Duodenal mucosa (tissue), 2 donors: ENCODE data around the gene FAM25A.

ENCODE experiments used
- H3K27ac ChIP-seq: one replicate; pipeline ENCODE4 v1.7.0; 2013; ENCODE audit warnings: low read depth, low read length
- H3K27me3 ChIP-seq, 2 donors: one replicate each; pipeline ENCODE4 v1.7.0; 2013; ENCODE audit warnings: low read length in 2 of 2, control low read depth in 1 of 2; ENCODE audit not compliant: insufficient read depth in 2 of 2, control insufficient read depth in 1 of 2
- H3K36me3 ChIP-seq, 2 donors: one replicate each; pipeline ENCODE4 v1.7.0; 2013; ENCODE audit warnings: low read length in 2 of 2, control low read depth in 1 of 2; ENCODE audit not compliant: insufficient read depth in 2 of 2, control insufficient read depth in 1 of 2
- H3K4me1 ChIP-seq, 2 donors: one replicate each; pipeline ENCODE4 v1.7.0; 2013; ENCODE audit warnings: low read length in 2 of 2, control low read depth in 1 of 2; ENCODE audit not compliant: insufficient read depth in 2 of 2, control insufficient read depth in 1 of 2
- H3K4me3 ChIP-seq, 2 donors: one replicate each; pipeline ENCODE4 v1.7.0; 2013; ENCODE audit warnings: low read length in 2 of 2, low read depth in 1 of 2
- H3K9ac ChIP-seq, 2 donors: one replicate each; pipeline ENCODE4 v1.7.0; 2013; ENCODE audit warnings: low read length in 2 of 2, low read depth in 1 of 2
- H3K9me3 ChIP-seq, 2 donors: one replicate each; pipeline ENCODE4 v1.7.0; 2013; ENCODE audit warnings: low read length in 2 of 2, control low read depth in 1 of 2; ENCODE audit not compliant: control insufficient read depth in 1 of 2

The FAM25A gene

GRCh38 chr10:87060280-87060928, 40.3 kb downstream of the FAM25A start:
- Histone ChIP-seq H3K4me1 (no peaks in the 10 kb centered on the region), H3K9ac (no peak overlapping the region), H3K36me3 (peaks cover 30 to 75% of the 10 kb centered on the region in 2 donors), H3K4me3 (no peak overlapping the region), H3K9me3 (no peaks in the 10 kb centered on the region), H3K27ac (no peak overlapping the region), H3K27me3 (no peaks in the 10 kb centered on the region)

GRCh38 chr10:87064651-87065050, 44.6 kb downstream of the FAM25A start:
- H3K27me3 ChIP-seq = no peaks in the 10 kb centered on the region
- H3K4me1 ChIP-seq = peaks cover 0 to 23% of the 10 kb centered on the region in 2 donors
- H3K36me3 ChIP-seq = peaks cover 40 to 78% of the 10 kb centered on the region in 2 donors
- no peak overlapping the region for H3K4me3 ChIP-seq
- no peaks in the 10 kb centered on the region for H3K9me3 ChIP-seq
- H3K27ac ChIP-seq = no peak overlapping the region
- no peak overlapping the region for H3K9ac ChIP-seq

GRCh38 chr10:87066178-87066577, 46.1 kb downstream of the FAM25A start:
- Histone ChIP-seq H3K9ac (no peak overlapping the region), H3K4me3 (no peak overlapping the region), H3K27ac (no peak overlapping the region), H3K27me3 (no peaks in the 10 kb centered on the region), H3K4me1 (peaks cover 0 to 23% of the 10 kb centered on the region in 2 donors), H3K9me3 (no peaks in the 10 kb centered on the region), H3K36me3 (peaks cover 32 to 74% of the 10 kb centered on the region in 2 donors)

GRCh38 chr10:87066865-87067264, 46.8 kb downstream of the FAM25A start:
- H3K36me3 ChIP-seq = peaks cover 32 to 67% of the 10 kb centered on the region in 2 donors
- no peaks in the 10 kb centered on the region for H3K27me3 ChIP-seq
- H3K27ac ChIP-seq = no peak overlapping the region
- no peaks in the 10 kb centered on the region for H3K9me3 ChIP-seq
- H3K4me1 ChIP-seq = peaks cover under 1 to 23% of the 10 kb centered on the region in 2 donors
- no peak overlapping the region for H3K4me3 ChIP-seq
- no peak overlapping the region for H3K9ac ChIP-seq

GRCh38 chr10:87068281-87068680, 48.2 kb downstream of the FAM25A start:
- Histone ChIP-seq H3K9me3 (no peaks in the 10 kb centered on the region), H3K36me3 (peaks cover 31 to 67% of the 10 kb centered on the region in 2 donors), H3K9ac (no peak overlapping the region), H3K27me3 (no peaks in the 10 kb centered on the region), H3K27ac (no peak overlapping the region), H3K4me1 (peaks cover 11 to 28% of the 10 kb centered on the region in 2 donors), H3K4me3 (no peak overlapping the region)

- no peaks in the 10 kb centered on the region for H3K27me3 ChIP-seq
- peaks cover 5 to 46% of the 10 kb centered on the region in 2 donors for H3K36me3 ChIP-seq
- no peak overlapping the region for H3K4me3 ChIP-seq
- no peak overlapping the region for H3K27ac ChIP-seq
- peaks cover 11 to 17% of the 10 kb centered on the region in 2 donors for H3K4me1 ChIP-seq
- no peaks in the 10 kb centered on the region for H3K9me3 ChIP-seq
- H3K9ac ChIP-seq = no peak overlapping the region
These were observed 52.4 kb downstream of the FAM25A start for GRCh38 chr10:87072449-87072848.
